ENCODE data around the gene CELF2.

Gene CELF2

GRCh38 chr10:11282661-11283060 lies 265.0 kb downstream of the CELF2 start:
- no peak for DNase-seq

GRCh38 chr10:11284291-11285085 lies 266.8 kb downstream of the CELF2 start:
- DNase-seq, result no peak

- no peak for DNase-seq
These were observed 267.5 kb downstream of the CELF2 start for GRCh38 chr10:11285171-11285570.

GRCh38 chr10:11286261-11286852 lies 268.7 kb downstream of the CELF2 start:
- DNase-seq, result no peak

GRCh38 chr10:11288302-11288701 lies 270.6 kb downstream of the CELF2 start:
- DNase-seq, result no peak

GRCh38 chr10:11290156-11290890 lies 272.7 kb downstream of the CELF2 start:
- no peak for DNase-seq

- DNase-seq, result no peak
These were observed 275.1 kb downstream of the CELF2 start for GRCh38 chr10:11292576-11293302.

- DNase-seq, result no peak
These were observed 275.7 kb downstream of the CELF2 start for GRCh38 chr10:11293332-11293731.

GRCh38 chr10:11294831-11295450 lies 277.3 kb downstream of the CELF2 start:
- DNase-seq, result peak; percentile 1

GRCh38 chr10:11295492-11295891 lies 277.8 kb downstream of the CELF2 start:
- no peak for DNase-seq

GRCh38 chr10:11297136-11297535 lies 279.5 kb downstream of the CELF2 start:
- DNase-seq, result no peak

- DNase-seq, result no peak
These were observed 280.4 kb downstream of the CELF2 start for GRCh38 chr10:11298116-11298515.

- DNase-seq, result no peak
These were observed 281.5 kb downstream of the CELF2 start for GRCh38 chr10:11299125-11299524.

- DNase-seq, result no peak
These were observed 282.4 kb downstream of the CELF2 start for GRCh38 chr10:11300026-11300425.

- DNase-seq, result no peak
These were observed 282.9 kb downstream of the CELF2 start for GRCh38 chr10:11300563-11300962.

- no peak for DNase-seq
These were observed 284.0 kb downstream of the CELF2 start for GRCh38 chr10:11301571-11302111.

- DNase-seq, result no peak
These were observed 284.5 kb downstream of the CELF2 start for GRCh38 chr10:11302181-11302580.

GRCh38 chr10:11303361-11304170 lies 285.9 kb downstream of the CELF2 start:
- DNase-seq, result no peak

GRCh38 chr10:11304906-11305585 lies 287.4 kb downstream of the CELF2 start:
- no peak for DNase-seq

- no peak for DNase-seq
These were observed 288.3 kb downstream of the CELF2 start for GRCh38 chr10:11305825-11306593.
